K562 (cell line): ENCODE measurements around the gene MPV17L2. TPM values are rescaled to one million over a fixed set of nuclear protein-coding genes. Genes with fewer than 3 reads are reported as not detected.
A peak's percentile ranks its signal among the peaks of the same experiment; 100 is the strongest.

Source experiments
- CC2D1A ChIP-seq: fragments of 450-650 bp; IDR thresholded peaks from 2 replicates; pipeline ENCODE4 v1.6.1; 2017; ENCODE audit warnings: mild to moderate bottlenecking
- CSDE1 ChIP-seq, 2 experiments: fragments of 450-650 bp; IDR thresholded peaks; 2 replicates each; pipeline ENCODE4 v1.6.1; 2016; ENCODE audit warnings: mild to moderate bottlenecking in 1 of 2
- ESRRA ChIP-seq: fragments of 450-650 bp; IDR thresholded peaks from 2 replicates; pipeline ENCODE4 v1.6.1; 2014; ENCODE audit warnings: low read depth, mild to moderate bottlenecking, moderate library complexity, borderline replicate concordance
- GABPB1 ChIP-seq: sonication (generic); formaldehyde crosslinking; IDR thresholded peaks from 2 replicates; pipeline ENCODE4 v1.8.0; 2022; ENCODE audit warnings: mild to moderate bottlenecking, missing genetic modification reagents
- HDAC8 ChIP-seq: fragments of 450-650 bp; IDR thresholded peaks from 2 replicates; pipeline ENCODE4 v1.6.1; 2016; ENCODE audit warnings: mild to moderate bottlenecking, missing genetic modification characterization, moderate library complexity, missing compliant biosample characterization
- KLF13 ChIP-seq: fragments of 450-650 bp; IDR thresholded peaks from 2 replicates; pipeline ENCODE4 v1.6.1; 2016; ENCODE audit warnings: missing genetic modification characterization, low read depth, mild to moderate bottlenecking, missing compliant biosample characterization, moderate library complexity, borderline replicate concordance
- NR2C2 ChIP-seq, 2 experiments: fragments of 200-800 bp in 1 of 2; sonication (Bioruptor generic) in 1 of 2; sonication (generic) in 1 of 2; formaldehyde crosslinking in 1 of 2; IDR thresholded peaks; 2 replicates each; pipeline versions ENCODE4 v1.6.1 to v1.8.0; 2016 to 2022; ENCODE audit warnings: mild to moderate bottlenecking in 1 of 2, missing compliant biosample characterization in 1 of 2, missing genetic modification characterization in 1 of 2, missing genetic modification reagents in 1 of 2
- RAD21 ChIP-seq, 2 experiments: fragments of 250-450 bp in 1 of 2; fragments of 450-650 bp in 1 of 2; sonication (Bioruptor Pico) in 1 of 2; formaldehyde crosslinking in 1 of 2; IDR thresholded peaks in 1 of 2; conservative IDR thresholded peaks in 1 of 2; 2 replicates each; pipeline versions ENCODE4 v1.4.0 to v1.8.0; 2020 to 2022; ENCODE audit warnings: mild to moderate bottlenecking in 2 of 2, moderate library complexity in 1 of 2
- RAD51 ChIP-seq: fragments of 450-650 bp; IDR thresholded peaks from 2 replicates; pipeline ENCODE4 v1.7.1; 2016; ENCODE audit warnings: low read depth, mild to moderate bottlenecking, borderline replicate concordance
- RCOR1 ChIP-seq, 2 experiments: IDR thresholded peaks; 2 replicates each; pipeline ENCODE4 v1.6.1; 2012; ENCODE audit warnings: low read depth in 2 of 2, low read length in 2 of 2, borderline replicate concordance in 1 of 2, improper control_type of control experiment in 1 of 2
- THRAP3 ChIP-seq: fragments of 450-650 bp; IDR thresholded peaks from 2 replicates; pipeline ENCODE4 v1.6.1; 2016; ENCODE audit warnings: mild to moderate bottlenecking, inconsistent platforms, borderline replicate concordance
- ZNF134 ChIP-seq: fragments of 250-450 bp; sonication (Bioruptor Pico); conservative IDR thresholded peaks from 2 replicates; pipeline ENCODE4 v1.4.0; 2020
- polyA plus RNA-seq, 8 experiments: library from polyadenylated mRNA; depleted of rRNA in 4 of 8; stranded (reverse) in 5 of 8; unstranded in 3 of 8; fragments of >200 nt; fragmentation: Nextera tagmentation in 2 of 8; fragmentation: Illumina TruSeq in 1 of 8; extraction: Ambion mirVana in 2 of 8; extraction: Trizol in 1 of 8; gene quantifications; 2 replicates each; pipeline versions ENCODE4 v1.2.1 to v1.2.3, GENCODE V29; 2011 to 2014; ENCODE audit warnings: inconsistent platforms in 1 of 8, missing spikeins in 1 of 8
- total RNA-seq, 7 experiments: library from RNA; depleted of rRNA in 6 of 7; stranded (reverse); fragments of >200 nt in 6 of 7; fragmentation: Illumina TruSeq in 2 of 7; extraction: Trizol in 2 of 7; gene quantifications; 2 replicates each; pipeline versions ENCODE4 v1.2.1 to v1.2.3, GENCODE V29; 2011 to 2021; ENCODE audit warnings: low replicate concordance in 1 of 7
- TF ChIP-seq, protein P1 (sequence below), 3 experiments: IDR thresholded peaks in 2 of 3; conservative IDR thresholded peaks in 1 of 3; 2 replicates each; pipeline ENCODE4 v1.5.1; 2011 to 2012; ENCODE audit warnings: low read length in 3 of 3, mild to moderate bottlenecking in 3 of 3, control low read depth in 2 of 3, improper control_type of control experiment in 1 of 3, inconsistent platforms in 1 of 3, low read depth in 1 of 3, mixed read lengths in 1 of 3, moderate library complexity in 1 of 3; ENCODE audit not compliant: insufficient read depth in 2 of 3
- TF ChIP-seq, protein P2 (sequence below): fragments of 200-800 bp; sonication (Bioruptor generic); IDR thresholded peaks from 2 replicates; pipeline ENCODE4 v1.6.1; 2017; ENCODE audit warnings: missing genetic modification characterization, missing compliant biosample characterization
- TF ChIP-seq, protein P3 (sequence below): fragments of 250-450 bp; sonication (Bioruptor Pico); IDR thresholded peaks from 2 replicates; pipeline ENCODE4 v1.8.0; 2021; ENCODE audit warnings: moderate library complexity, mild to moderate bottlenecking, inconsistent platforms
- TF ChIP-seq, protein P4 (sequence below): sonication (generic); formaldehyde crosslinking; IDR thresholded peaks from 2 replicates; pipeline ENCODE4 v1.4.0; 2020; ENCODE audit warnings: mild to moderate bottlenecking, missing genetic modification reagents
- TF ChIP-seq, protein P5 (sequence below): IDR thresholded peaks from 2 replicates; pipeline ENCODE4 v1.6.1; 2014; ENCODE audit warnings: antibody characterized with exemption

The MPV17L2 gene
- total and polyA plus RNA-seq, 9 of the 15 experiments (the other 6 are each of a cell fraction or from before 2014, with no cell fraction given) = 10.6 to 60.2 (median 28.5) TPM

DNA sequence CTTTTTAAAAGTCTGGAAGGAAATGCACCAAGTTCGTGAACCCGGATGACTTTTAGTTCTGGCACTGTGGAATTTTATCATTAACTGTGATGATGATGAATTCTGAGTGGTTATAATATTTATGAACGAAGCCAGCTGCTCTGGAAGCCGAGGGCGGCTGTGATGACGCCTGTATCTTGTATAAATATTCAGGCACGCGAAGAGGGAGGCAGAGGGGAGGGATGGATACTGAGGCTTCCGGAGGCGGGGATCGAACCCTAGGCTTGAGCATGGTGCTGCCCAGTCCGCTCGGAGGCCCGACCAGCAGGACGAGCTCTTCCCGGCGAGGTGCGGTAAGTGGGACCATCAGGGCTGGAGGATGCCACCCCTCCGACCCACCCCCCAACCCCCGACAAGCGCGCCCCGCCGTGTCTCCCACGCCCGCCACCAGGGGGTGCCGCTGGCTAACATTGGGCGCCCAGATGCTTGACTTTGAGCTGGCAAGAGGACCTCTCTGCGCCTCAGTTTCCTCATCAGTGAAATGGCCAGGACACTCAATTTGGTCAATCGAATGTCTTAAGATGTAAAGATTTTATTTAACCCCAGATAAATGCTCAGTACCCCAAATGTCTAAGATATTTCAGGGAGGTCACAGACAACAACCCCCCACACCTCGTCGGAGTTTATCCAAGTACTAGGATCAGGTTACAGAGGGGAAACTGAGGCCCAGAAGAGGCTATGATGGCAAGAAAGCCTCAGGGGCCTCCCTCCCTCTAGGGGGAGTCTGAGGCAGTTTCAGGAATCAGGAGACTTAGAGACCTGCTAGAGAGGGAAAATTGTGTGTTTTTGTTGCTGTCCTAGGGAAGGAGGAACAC, 15.3 kb downstream of the MPV17L2 start (continued):
- TF ChIP-seq NR2C2 (CRISPR knock-in tag; IDR thresholded peaks at IDR 0.05) (no peak), NR2C2 (tag; IDR thresholded peaks at IDR 0.05) (no peak), ZNF134 (CRISPR knock-in tag) (no peak), GABPB1 (CRISPR knock-in tag) (no peak), HDAC8 (tag) (no peak), RCOR1 (IDR thresholded peaks at IDR 0.05; ENCODE audit: borderline replicate concordance in 1 of 2, low read depth in 2 of 2, low read length in 2 of 2) (0 out of 4 replicates have a peak, but pooled peaks of 1 of the 2 experiments have one; percentile 8), RAD21 (CRISPR knock-in tag; conservative IDR thresholded peaks at IDR 0.05 in 1 of 2, IDR thresholded peaks at IDR 0.05 in 1 of 2) (peak; percentile 64 to 76), KLF13 (tag) (no peak), CSDE1 (IDR thresholded peaks at IDR 0.05) (no peak), THRAP3 (no peak), ESRRA (peak; percentile 97), RAD51 (no peak), CC2D1A (peak; percentile 76; the same call in 1 of the 2 replicates)
- TF ChIP-seq, protein P1, sequence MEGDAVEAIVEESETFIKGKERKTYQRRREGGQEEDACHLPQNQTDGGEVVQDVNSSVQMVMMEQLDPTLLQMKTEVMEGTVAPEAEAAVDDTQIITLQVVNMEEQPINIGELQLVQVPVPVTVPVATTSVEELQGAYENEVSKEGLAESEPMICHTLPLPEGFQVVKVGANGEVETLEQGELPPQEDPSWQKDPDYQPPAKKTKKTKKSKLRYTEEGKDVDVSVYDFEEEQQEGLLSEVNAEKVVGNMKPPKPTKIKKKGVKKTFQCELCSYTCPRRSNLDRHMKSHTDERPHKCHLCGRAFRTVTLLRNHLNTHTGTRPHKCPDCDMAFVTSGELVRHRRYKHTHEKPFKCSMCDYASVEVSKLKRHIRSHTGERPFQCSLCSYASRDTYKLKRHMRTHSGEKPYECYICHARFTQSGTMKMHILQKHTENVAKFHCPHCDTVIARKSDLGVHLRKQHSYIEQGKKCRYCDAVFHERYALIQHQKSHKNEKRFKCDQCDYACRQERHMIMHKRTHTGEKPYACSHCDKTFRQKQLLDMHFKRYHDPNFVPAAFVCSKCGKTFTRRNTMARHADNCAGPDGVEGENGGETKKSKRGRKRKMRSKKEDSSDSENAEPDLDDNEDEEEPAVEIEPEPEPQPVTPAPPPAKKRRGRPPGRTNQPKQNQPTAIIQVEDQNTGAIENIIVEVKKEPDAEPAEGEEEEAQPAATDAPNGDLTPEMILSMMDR (IDR thresholded peaks at IDR 0.05 in 2 of 3, conservative IDR thresholded peaks at IDR 0.05 in 1 of 3; ENCODE audit: insufficient read depth in 2 of 3, low read depth in 1 of 3, low read length in 3 of 3) = peak; percentile 63 to 86 (median 69)
- TF ChIP-seq, protein P2, sequence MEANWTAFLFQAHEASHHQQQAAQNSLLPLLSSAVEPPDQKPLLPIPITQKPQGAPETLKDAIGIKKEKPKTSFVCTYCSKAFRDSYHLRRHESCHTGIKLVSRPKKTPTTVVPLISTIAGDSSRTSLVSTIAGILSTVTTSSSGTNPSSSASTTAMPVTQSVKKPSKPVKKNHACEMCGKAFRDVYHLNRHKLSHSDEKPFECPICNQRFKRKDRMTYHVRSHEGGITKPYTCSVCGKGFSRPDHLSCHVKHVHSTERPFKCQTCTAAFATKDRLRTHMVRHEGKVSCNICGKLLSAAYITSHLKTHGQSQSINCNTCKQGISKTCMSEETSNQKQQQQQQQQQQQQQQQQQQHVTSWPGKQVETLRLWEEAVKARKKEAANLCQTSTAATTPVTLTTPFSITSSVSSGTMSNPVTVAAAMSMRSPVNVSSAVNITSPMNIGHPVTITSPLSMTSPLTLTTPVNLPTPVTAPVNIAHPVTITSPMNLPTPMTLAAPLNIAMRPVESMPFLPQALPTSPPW (CRISPR knock-in tag) = peak; percentile 67
- TF ChIP-seq, protein P3, sequence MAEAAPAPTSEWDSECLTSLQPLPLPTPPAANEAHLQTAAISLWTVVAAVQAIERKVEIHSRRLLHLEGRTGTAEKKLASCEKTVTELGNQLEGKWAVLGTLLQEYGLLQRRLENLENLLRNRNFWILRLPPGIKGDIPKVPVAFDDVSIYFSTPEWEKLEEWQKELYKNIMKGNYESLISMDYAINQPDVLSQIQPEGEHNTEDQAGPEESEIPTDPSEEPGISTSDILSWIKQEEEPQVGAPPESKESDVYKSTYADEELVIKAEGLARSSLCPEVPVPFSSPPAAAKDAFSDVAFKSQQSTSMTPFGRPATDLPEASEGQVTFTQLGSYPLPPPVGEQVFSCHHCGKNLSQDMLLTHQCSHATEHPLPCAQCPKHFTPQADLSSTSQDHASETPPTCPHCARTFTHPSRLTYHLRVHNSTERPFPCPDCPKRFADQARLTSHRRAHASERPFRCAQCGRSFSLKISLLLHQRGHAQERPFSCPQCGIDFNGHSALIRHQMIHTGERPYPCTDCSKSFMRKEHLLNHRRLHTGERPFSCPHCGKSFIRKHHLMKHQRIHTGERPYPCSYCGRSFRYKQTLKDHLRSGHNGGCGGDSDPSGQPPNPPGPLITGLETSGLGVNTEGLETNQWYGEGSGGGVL (CRISPR knock-in tag) = no peak
- TF ChIP-seq, protein P4, sequence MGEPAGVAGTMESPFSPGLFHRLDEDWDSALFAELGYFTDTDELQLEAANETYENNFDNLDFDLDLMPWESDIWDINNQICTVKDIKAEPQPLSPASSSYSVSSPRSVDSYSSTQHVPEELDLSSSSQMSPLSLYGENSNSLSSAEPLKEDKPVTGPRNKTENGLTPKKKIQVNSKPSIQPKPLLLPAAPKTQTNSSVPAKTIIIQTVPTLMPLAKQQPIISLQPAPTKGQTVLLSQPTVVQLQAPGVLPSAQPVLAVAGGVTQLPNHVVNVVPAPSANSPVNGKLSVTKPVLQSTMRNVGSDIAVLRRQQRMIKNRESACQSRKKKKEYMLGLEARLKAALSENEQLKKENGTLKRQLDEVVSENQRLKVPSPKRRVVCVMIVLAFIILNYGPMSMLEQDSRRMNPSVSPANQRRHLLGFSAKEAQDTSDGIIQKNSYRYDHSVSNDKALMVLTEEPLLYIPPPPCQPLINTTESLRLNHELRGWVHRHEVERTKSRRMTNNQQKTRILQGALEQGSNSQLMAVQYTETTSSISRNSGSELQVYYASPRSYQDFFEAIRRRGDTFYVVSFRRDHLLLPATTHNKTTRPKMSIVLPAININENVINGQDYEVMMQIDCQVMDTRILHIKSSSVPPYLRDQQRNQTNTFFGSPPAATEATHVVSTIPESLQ (CRISPR knock-in tag) = no peak
- TF ChIP-seq, protein P5, sequence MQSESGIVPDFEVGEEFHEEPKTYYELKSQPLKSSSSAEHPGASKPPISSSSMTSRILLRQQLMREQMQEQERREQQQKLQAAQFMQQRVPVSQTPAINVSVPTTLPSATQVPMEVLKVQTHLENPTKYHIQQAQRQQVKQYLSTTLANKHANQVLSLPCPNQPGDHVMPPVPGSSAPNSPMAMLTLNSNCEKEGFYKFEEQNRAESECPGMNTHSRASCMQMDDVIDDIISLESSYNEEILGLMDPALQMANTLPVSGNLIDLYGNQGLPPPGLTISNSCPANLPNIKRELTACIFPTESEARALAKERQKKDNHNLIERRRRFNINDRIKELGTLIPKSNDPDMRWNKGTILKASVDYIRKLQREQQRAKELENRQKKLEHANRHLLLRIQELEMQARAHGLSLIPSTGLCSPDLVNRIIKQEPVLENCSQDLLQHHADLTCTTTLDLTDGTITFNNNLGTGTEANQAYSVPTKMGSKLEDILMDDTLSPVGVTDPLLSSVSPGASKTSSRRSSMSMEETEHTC = no peak
